Cardiac muscle cell (in vitro differentiated cells and primary cell): ENCODE results near the gene CBX2. TPM values are rescaled to one million over a fixed set of nuclear protein-coding genes. Genes with fewer than 3 reads are reported as not detected.

ENCODE experiments used
- DNase-seq, 2 donors: peaks; one replicate each; pipeline versions ENCODE4 v3.0.0 to v3.0.0-alpha.2; 2010 to 2017; ENCODE audit warnings: low read depth in 1 of 2, low spot score in 1 of 2
- H3K27ac ChIP-seq: fragments of 200-600 bp; sonication (generic); 2 replicates; pipeline ENCODE4 v1.5.1; 2016
- H3K27me3 ChIP-seq: fragments of 200-600 bp; sonication (generic); 2 replicates; pipeline ENCODE4 v1.6.0; 2016; ENCODE audit warnings: control low read depth
- H3K36me3 ChIP-seq: fragments of 200-600 bp; sonication (generic); 2 replicates; pipeline ENCODE4 v1.5.1; 2016; ENCODE audit warnings: control low read depth
- H3K4me1 ChIP-seq: fragments of 200-600 bp; sonication (generic); 2 replicates; pipeline ENCODE4 v1.8.1; 2017; ENCODE audit warnings: low read depth, mild to moderate bottlenecking, mixed run types
- H3K4me3 ChIP-seq: fragments of 200-600 bp; sonication (generic); 2 replicates; pipeline ENCODE4 v1.5.1; 2016; ENCODE audit warnings: mild to moderate bottlenecking
- H3K9me3 ChIP-seq: fragments of 200-600 bp; sonication (generic); 2 replicates; pipeline ENCODE4 v1.5.1; 2017; ENCODE audit warnings: low read depth, mild to moderate bottlenecking, control low read depth
- polyA plus RNA-seq: library from polyadenylated mRNA; unstranded; fragments of >200 nt; fragmentation: Nextera tagmentation; extraction: Ambion mirVana; gene quantifications from 2 replicates; pipeline ENCODE4 v1.2.1, GENCODE V29; 2016
- total RNA-seq: library from RNA; depleted of rRNA; stranded (reverse); fragments of >200 nt; gene quantifications from 2 replicates; pipeline ENCODE4 v1.2.3, GENCODE V29; 2016
- TF ChIP-seq, protein P1 (sequence below): IDR thresholded peaks from 2 replicates; pipeline ENCODE4 v1.5.1; 2012; ENCODE audit warnings: low read depth, mild to moderate bottlenecking, low read length

CBX2 gene
- total and polyA plus RNA-seq, 2 experiments from 2014 or later = 25.8 to 51.1 TPM

- Histone ChIP-seq H3K27me3 (peaks cover 75% of the 10 kb centered on the region), H3K27ac (no peak overlapping the region), H3K4me3 (no peak overlapping the region), H3K9me3 (no peaks in the 10 kb centered on the region), H3K36me3 (no peaks in the 10 kb centered on the region), H3K4me1 (peaks cover 17% of the 10 kb centered on the region)
- TF ChIP-seq, protein P1, sequence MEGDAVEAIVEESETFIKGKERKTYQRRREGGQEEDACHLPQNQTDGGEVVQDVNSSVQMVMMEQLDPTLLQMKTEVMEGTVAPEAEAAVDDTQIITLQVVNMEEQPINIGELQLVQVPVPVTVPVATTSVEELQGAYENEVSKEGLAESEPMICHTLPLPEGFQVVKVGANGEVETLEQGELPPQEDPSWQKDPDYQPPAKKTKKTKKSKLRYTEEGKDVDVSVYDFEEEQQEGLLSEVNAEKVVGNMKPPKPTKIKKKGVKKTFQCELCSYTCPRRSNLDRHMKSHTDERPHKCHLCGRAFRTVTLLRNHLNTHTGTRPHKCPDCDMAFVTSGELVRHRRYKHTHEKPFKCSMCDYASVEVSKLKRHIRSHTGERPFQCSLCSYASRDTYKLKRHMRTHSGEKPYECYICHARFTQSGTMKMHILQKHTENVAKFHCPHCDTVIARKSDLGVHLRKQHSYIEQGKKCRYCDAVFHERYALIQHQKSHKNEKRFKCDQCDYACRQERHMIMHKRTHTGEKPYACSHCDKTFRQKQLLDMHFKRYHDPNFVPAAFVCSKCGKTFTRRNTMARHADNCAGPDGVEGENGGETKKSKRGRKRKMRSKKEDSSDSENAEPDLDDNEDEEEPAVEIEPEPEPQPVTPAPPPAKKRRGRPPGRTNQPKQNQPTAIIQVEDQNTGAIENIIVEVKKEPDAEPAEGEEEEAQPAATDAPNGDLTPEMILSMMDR = no peak
- no peak for DNase-seq
These were observed 40.2 kb downstream of the CBX2 start for GRCh38 chr17:79818026-79818758.

DNA sequence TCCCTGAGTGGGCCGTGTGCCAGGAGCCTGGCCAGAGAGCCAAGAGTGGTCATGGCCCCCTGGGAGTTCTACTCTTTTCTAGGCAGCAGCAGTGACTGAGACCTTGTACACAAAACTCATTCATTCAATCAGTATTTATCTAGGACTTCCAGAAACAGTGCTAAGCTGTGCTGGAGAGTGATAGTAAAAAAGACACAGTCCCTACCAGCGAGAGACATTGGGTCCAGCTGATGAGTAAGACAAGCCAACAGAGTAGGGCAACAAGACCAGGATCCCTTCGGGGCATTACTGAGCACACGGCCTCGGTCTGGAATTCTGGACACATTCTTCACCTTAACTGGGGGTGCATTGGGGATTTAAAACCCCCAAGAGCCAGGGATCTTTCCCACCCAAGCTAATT is 41.1 kb downstream of the CBX2 start:
- no peak for DNase-seq
- peaks cover 14% of the 10 kb centered on the region for H3K4me1 ChIP-seq
- peaks cover 70% of the 10 kb centered on the region for H3K27me3 ChIP-seq
- H3K4me3 ChIP-seq = no peak overlapping the region
- no peak overlapping the region for H3K27ac ChIP-seq
- no peaks in the 10 kb centered on the region for H3K36me3 ChIP-seq
- TF ChIP-seq, protein P1 = no peak
- H3K9me3 ChIP-seq = no peaks in the 10 kb centered on the region

GRCh38 chr17:79819534-79820276 is 41.8 kb downstream of the CBX2 start:
- no peak for DNase-seq
- Histone ChIP-seq H3K4me1 (peaks cover 14% of the 10 kb centered on the region), H3K27ac (no peak overlapping the region), H3K4me3 (no peak overlapping the region), H3K27me3 (peaks cover 66% of the 10 kb centered on the region), H3K9me3 (no peaks in the 10 kb centered on the region), H3K36me3 (no peaks in the 10 kb centered on the region)
- TF ChIP-seq, protein P1 = no peak

- Histone ChIP-seq H3K4me1 (peaks cover 10% of the 10 kb centered on the region), H3K27me3 (peaks cover 56% of the 10 kb centered on the region), H3K27ac (no peak overlapping the region), H3K9me3 (no peaks in the 10 kb centered on the region), H3K36me3 (no peaks in the 10 kb centered on the region), H3K4me3 (no peak overlapping the region)
- TF ChIP-seq, protein P1 = no peak
- no peak for DNase-seq
These were observed 43.0 kb downstream of the CBX2 start for GRCh38 chr17:79820959-79821330.

DNA sequence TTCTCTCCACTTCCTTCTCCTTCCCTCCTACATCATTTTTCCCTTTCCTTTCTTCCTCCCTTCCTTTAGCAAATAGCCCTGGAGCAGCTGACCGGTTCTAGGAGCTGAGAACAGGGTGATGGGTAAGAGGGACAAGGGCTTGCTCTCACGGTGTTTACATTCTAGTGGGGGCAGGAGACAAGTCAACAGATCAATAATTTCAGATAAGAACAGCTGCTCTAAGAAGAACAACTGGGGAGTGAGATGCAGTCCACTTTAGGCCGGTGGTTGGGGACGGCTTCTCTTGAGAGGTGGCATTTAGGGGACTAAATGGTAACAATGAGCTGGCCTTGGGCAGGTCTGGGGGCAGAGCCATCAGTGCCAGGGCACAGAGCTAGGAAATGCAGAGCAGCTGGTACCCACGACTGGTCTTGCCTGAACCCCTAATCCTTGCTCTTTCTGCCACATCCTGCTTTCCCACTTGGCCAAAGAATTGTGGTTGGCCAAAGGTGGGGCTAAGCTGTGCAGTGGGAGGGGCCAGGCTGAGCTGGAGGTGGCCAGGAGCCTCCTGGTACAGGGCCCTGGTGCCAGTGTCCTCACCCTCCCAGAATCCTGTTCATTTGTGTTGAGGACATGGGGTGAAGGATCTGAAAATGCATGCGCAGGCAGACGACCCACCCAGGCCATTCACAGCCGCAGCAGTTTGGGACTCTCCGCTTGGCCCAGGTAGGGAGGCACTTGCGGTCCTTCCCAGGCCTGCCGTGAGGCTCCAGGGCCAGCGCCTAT is 43.6 kb downstream of the CBX2 start:
- H3K36me3 ChIP-seq = no peaks in the 10 kb centered on the region
- no peaks in the 10 kb centered on the region for H3K9me3 ChIP-seq
- TF ChIP-seq, protein P1 = no peak
- H3K4me1 ChIP-seq = peaks cover 10% of the 10 kb centered on the region
- peaks cover 53% of the 10 kb centered on the region for H3K27me3 ChIP-seq
- no peak overlapping the region for H3K4me3 ChIP-seq
- H3K27ac ChIP-seq = no peak overlapping the region
- DNase-seq = no peak
